Activated T-cell treated with anti-CD3 and anti-CD28 coated beads, Interleukin-2, amount 50 U/mL, for 24 hours (primary cell): ENCODE results near the gene FMNL2.

Experiments used
- DNase-seq: peaks from one replicate; pipeline ENCODE4 v3.0.0-alpha.2; 2020
- H3K27ac Mint-ChIP-seq: 2 replicates; pipeline ENCODE4 v1.8.0; 2020; ENCODE audit warnings: mild to moderate bottlenecking, mixed read lengths
- H3K27me3 Mint-ChIP-seq: 2 replicates; pipeline ENCODE4 v1.8.0; 2020; ENCODE audit warnings: mixed read lengths
- H3K36me3 Mint-ChIP-seq: 2 replicates; pipeline ENCODE4 v1.8.0; 2020; ENCODE audit warnings: low read depth, mixed read lengths
- H3K4me1 Mint-ChIP-seq: 2 replicates; pipeline ENCODE4 v1.8.0; 2020; ENCODE audit warnings: low read depth, mixed read lengths
- H3K4me3 Mint-ChIP-seq: 2 replicates; pipeline ENCODE4 v1.8.0; 2020; ENCODE audit warnings: mild to moderate bottlenecking, moderate library complexity, mixed read lengths
- H3K9me3 Mint-ChIP-seq: 2 replicates; pipeline ENCODE4 v1.8.0; 2020; ENCODE audit warnings: mixed read lengths

FMNL2 gene

GRCh38 chr2:152492911-152493310 is 157.9 kb downstream of the FMNL2 start:
- Mint-ChIP-seq H3K4me1 (no peaks in the 10 kb centered on the region), H3K4me3 (no peak overlapping the region), H3K36me3 (no peaks in the 10 kb centered on the region), H3K9me3 (no peaks in the 10 kb centered on the region), H3K27me3 (peaks cover 37% of the 10 kb centered on the region), H3K27ac (no peak overlapping the region)
- DNase-seq, result no peak

DNA sequence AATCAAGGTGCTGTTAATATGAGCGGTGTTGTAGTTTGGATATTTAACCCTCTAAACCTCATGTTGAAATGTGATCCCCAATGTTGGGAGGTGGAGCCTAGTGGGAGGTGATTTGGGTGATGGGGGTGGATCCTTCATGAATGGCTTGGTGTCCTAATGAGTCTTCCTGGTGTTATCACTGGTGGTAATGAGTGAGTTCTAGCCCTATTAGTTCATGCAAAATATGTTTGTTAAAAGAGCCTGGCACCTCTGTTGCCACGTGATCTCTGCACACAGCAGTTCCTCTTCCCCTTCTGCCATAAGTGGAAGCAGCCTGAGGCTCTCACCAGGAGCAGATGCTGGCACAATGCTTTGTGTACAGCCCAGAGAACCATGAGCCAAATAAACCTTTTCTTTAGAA is 158.4 kb downstream of the FMNL2 start:
- Mint-ChIP-seq H3K27me3 (peaks cover 39% of the 10 kb centered on the region), H3K4me1 (no peaks in the 10 kb centered on the region), H3K27ac (no peak overlapping the region), H3K4me3 (no peak overlapping the region), H3K9me3 (no peaks in the 10 kb centered on the region), H3K36me3 (no peaks in the 10 kb centered on the region)
- DNase-seq, result no peak

DNA sequence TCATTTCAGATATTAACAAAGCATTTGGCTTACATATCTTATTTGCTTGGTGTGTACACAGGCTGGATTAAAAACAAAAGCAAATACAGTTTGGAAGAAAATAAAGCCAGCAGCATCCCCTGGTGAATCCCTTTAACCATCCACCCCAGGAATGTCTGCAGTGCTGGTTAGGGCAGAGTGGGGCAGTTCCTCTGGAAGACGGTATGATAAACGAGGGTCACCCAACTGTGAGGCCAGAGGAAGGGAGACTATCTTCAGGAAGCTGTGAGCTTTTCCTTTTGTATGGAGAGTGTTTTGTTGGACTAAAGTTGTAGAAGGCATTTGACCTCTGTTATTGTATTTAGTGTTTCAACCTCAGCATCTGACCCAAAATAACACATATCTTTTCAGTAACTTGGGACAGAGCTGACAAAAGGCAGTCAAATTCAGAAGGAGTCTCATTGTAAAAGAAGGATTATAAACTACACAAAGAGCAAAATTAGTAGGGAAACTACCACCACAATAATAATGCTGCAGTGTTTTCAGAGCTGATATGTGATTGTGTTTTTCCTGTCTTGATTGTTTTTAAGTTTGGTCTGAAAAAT is 159.1 kb downstream of the FMNL2 start:
- no peaks in the 10 kb centered on the region for H3K9me3 Mint-ChIP-seq
- H3K27ac Mint-ChIP-seq, result no peak overlapping the region
- DNase-seq, result no peak
- peaks cover 42% of the 10 kb centered on the region for H3K27me3 Mint-ChIP-seq
- H3K4me1 Mint-ChIP-seq, result no peaks in the 10 kb centered on the region
- no peak overlapping the region for H3K4me3 Mint-ChIP-seq
- no peaks in the 10 kb centered on the region for H3K36me3 Mint-ChIP-seq

DNA sequence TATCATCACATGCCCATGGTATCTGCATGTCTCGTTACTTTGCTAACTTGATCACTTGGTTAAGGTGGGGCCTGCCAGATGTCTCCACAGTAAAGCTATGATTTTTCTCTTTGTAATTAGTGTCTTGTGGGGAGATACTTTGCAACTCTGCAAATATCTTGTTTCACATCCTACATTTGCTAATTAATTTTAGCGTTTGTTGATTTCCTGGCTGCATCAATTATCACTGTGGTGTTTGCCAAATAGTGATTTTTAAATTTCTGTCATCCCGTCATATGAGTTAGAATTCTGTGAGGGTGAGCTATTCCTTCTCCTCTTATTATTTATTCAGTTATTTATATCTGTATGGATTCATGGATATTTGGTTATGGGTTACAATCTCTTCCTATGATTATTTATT is 161.4 kb downstream of the FMNL2 start:
- H3K36me3 Mint-ChIP-seq, result no peaks in the 10 kb centered on the region
- H3K4me1 Mint-ChIP-seq, result no peaks in the 10 kb centered on the region

GRCh38 chr2:152497481-152498052 is 162.6 kb downstream of the FMNL2 start:
- Mint-ChIP-seq H3K36me3 (no peaks in the 10 kb centered on the region), H3K27ac (no peak overlapping the region), H3K27me3 (peaks cover 43% of the 10 kb centered on the region), H3K4me1 (no peaks in the 10 kb centered on the region), H3K4me3 (no peak overlapping the region), H3K9me3 (no peaks in the 10 kb centered on the region)
- no peak for DNase-seq

More for the DNA sequence above, 161.4 kb downstream of the FMNL2 start:
- Mint-ChIP-seq H3K9me3 (no peaks in the 10 kb centered on the region), H3K27me3 (peaks cover 46% of the 10 kb centered on the region), H3K27ac (no peak overlapping the region), H3K4me3 (no peak overlapping the region)
- no peak for DNase-seq

DNA sequence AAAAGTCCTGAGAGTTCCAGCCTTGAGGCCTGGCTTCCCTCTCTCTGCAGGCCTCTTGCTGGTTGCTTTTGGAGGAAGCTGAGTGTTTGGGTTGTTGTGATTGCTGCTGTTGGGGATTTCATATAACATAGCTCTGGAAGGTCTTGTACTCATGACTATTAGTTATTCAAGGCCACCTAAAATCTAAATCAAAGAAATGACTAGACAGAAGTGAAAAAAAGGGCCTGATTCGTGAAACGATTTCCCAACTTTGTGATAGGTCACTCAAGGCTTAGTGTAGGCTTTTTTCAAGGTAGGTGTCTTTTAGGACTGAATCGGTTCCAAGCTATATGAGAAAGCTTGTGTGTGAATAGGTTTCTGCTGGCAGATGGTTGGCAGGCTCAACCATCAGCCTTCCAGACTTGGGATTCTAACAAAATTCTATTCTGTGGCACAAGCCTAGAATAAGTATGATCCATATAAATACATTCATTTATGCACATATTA is 164.4 kb downstream of the FMNL2 start:
- Mint-ChIP-seq H3K4me1 (no peaks in the 10 kb centered on the region), H3K4me3 (no peak overlapping the region)

GRCh38 chr2:152499896-152500735 is 165.1 kb downstream of the FMNL2 start:
- H3K27ac Mint-ChIP-seq, result no peak overlapping the region
- H3K36me3 Mint-ChIP-seq, result no peaks in the 10 kb centered on the region
- H3K9me3 Mint-ChIP-seq, result no peaks in the 10 kb centered on the region
- no peaks in the 10 kb centered on the region for H3K4me1 Mint-ChIP-seq
- peaks cover 32% of the 10 kb centered on the region for H3K27me3 Mint-ChIP-seq
- DNase-seq, result no peak
- no peak overlapping the region for H3K4me3 Mint-ChIP-seq

More for the DNA sequence above, 164.4 kb downstream of the FMNL2 start:
- Mint-ChIP-seq H3K36me3 (no peaks in the 10 kb centered on the region), H3K27ac (no peak overlapping the region), H3K9me3 (no peaks in the 10 kb centered on the region), H3K27me3 (peaks cover 35% of the 10 kb centered on the region)
- DNase-seq, result no peak

DNA sequence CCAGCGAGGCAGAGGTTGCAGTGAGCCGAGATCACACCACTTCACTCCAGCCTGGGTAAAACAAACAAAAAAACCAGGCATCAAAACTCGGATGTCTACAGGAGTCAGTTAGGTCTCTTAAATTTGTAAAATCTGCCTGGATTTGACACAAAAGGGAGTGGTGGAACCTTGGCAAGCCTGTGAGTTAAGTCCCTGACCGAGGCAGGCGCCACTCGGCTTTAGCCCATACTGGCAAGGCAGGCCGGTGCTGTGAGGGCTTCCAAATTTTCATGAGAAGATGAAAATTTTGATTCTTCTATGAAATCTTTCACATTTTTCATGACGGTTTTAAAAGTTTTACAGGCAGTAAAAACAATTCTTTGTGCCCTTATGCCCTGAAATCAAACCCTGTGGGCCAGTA is 165.8 kb downstream of the FMNL2 start:
- Mint-ChIP-seq H3K36me3 (no peaks in the 10 kb centered on the region), H3K4me3 (no peak overlapping the region), H3K27me3 (peaks cover 30% of the 10 kb centered on the region), H3K4me1 (no peaks in the 10 kb centered on the region), H3K27ac (no peak overlapping the region), H3K9me3 (no peaks in the 10 kb centered on the region)
- no peak for DNase-seq

- no peaks in the 10 kb centered on the region for H3K9me3 Mint-ChIP-seq
- no peaks in the 10 kb centered on the region for H3K36me3 Mint-ChIP-seq
- peaks cover 2% of the 10 kb centered on the region for H3K4me1 Mint-ChIP-seq
- peaks cover 24% of the 10 kb centered on the region for H3K27me3 Mint-ChIP-seq
- H3K4me3 Mint-ChIP-seq, result no peak overlapping the region
- no peak overlapping the region for H3K27ac Mint-ChIP-seq
- DNase-seq, result no peak
Observed at GRCh38 chr2:152501666-152502065, 166.7 kb downstream of the FMNL2 start.

DNA sequence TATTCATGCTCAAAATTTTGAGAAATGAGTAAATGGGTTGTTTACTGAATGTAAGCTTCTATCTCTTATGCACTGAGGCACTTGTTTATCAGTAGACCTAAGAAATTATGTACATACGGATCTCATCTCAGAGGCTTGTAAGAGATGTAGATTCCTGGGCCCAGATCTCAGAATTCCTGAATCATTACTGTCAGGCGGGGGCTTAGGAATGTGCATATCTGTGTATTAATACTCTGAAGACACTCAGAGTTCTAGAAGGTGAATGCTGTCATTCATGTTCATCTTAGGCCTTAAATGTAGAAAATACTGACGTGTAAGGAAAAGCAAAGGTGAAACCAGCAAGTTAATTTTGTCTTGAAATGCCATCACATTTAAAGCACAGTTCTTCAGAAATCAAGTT is 169.6 kb downstream of the FMNL2 start:
- Mint-ChIP-seq H3K4me3 (no peak overlapping the region), H3K27me3 (peaks cover 6% of the 10 kb centered on the region), H3K36me3 (no peaks in the 10 kb centered on the region), H3K4me1 (peaks cover 4% of the 10 kb centered on the region), H3K27ac (no peak overlapping the region), H3K9me3 (no peaks in the 10 kb centered on the region)
- DNase-seq, result no peak

DNA sequence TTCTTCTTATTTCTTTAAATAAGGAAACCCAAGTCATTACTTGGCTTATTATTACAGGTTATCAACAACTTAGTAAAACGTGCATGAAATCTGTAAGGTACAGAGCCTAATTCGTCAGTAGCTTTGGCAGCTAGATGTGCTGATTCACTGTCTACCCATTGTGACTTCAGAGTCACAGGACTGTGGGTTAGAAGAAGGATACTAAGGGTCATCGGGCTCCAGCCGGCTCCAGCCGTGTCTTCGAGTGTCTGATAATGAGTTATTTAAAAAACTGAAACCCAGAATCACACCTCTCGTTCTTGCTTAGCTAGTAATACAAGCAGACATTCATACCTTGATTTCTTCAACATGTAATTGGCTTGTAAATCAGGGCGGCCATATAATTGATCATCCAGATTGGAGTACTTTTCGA is 170.5 kb downstream of the FMNL2 start:
- H3K4me3 Mint-ChIP-seq, result no peak overlapping the region

GRCh38 chr2:152506843-152507242 is 171.9 kb downstream of the FMNL2 start:
- peaks cover 4% of the 10 kb centered on the region for H3K4me1 Mint-ChIP-seq
- DNase-seq, result no peak
- peaks cover 3% of the 10 kb centered on the region for H3K27me3 Mint-ChIP-seq

More for the DNA sequence above, 170.5 kb downstream of the FMNL2 start:
- Mint-ChIP-seq H3K9me3 (no peaks in the 10 kb centered on the region), H3K27me3 (no peaks in the 10 kb centered on the region), H3K4me1 (peaks cover 4% of the 10 kb centered on the region), H3K36me3 (no peaks in the 10 kb centered on the region), H3K27ac (no peak overlapping the region)
- DNase-seq, result no peak

DNA sequence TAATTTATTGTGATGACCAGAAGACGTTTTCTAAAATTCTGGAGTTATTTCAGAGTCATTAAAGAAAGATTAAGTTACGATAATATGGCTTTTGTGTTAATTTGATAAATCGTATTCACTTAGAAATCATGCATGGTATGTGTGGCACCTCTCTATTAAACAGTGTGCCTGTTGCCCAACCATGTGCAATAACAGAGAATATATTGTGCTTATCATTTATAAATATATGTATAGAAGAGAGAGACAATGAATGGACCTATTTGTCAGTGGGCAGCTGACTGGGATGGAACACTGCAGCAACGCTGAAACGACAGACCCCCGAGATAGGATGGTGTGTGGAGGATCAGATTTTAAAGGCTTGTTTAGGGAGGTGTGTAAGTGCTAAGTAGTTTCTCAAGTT is 172.9 kb downstream of the FMNL2 start:
- no peak overlapping the region for H3K4me3 Mint-ChIP-seq
- H3K36me3 Mint-ChIP-seq, result no peaks in the 10 kb centered on the region
- H3K27me3 Mint-ChIP-seq, result peaks cover 3% of the 10 kb centered on the region
- DNase-seq, result no peak
- no peaks in the 10 kb centered on the region for H3K9me3 Mint-ChIP-seq
- H3K27ac Mint-ChIP-seq, result no peak overlapping the region
- peaks cover 4% of the 10 kb centered on the region for H3K4me1 Mint-ChIP-seq

More at GRCh38 chr2:152506843-152507242, 171.9 kb downstream of the FMNL2 start:
- Mint-ChIP-seq H3K9me3 (no peaks in the 10 kb centered on the region), H3K4me3 (no peak overlapping the region), H3K36me3 (no peaks in the 10 kb centered on the region), H3K27ac (no peak overlapping the region)

DNA sequence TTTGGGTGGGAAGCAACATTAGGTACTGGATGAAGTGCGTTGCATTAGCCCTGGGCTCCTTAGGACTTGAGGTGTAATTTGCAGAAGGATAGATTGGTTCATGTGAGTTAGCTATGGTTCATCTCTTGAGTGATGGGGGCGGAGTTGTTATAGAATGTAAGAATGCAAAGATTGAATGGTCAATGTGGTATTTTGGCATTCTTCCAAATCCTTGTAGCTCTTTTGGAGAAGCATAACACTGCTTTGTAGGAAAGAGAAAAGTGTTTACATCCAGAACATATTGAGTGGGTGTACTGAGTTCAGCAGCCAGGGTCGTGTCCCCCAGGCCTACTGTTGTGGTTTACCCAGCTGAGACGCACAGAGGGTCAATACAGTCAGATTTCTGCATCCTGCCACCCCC is 173.5 kb downstream of the FMNL2 start:
- H3K9me3 Mint-ChIP-seq, result no peaks in the 10 kb centered on the region
- H3K27me3 Mint-ChIP-seq, result peaks cover 3% of the 10 kb centered on the region
- DNase-seq, result no peak
- H3K36me3 Mint-ChIP-seq, result no peaks in the 10 kb centered on the region
- H3K4me1 Mint-ChIP-seq, result peaks cover 4% of the 10 kb centered on the region
- H3K27ac Mint-ChIP-seq, result no peak overlapping the region
- H3K4me3 Mint-ChIP-seq, result no peak overlapping the region
